GM12878 (cell line): Measurements from ENCODE around the gene CSTB. TPM values are rescaled to one million over a fixed set of nuclear protein-coding genes. Genes with fewer than 3 reads are reported as not detected.

Experiments
- ATAC-seq: fragments of 200-7000 bp; cut with Tn5 transposase; 3 replicates; pipeline ENCODE4 v1.9.1; 2020; ENCODE audit warnings: mild to moderate bottlenecking, moderate library complexity
- BruUV-seq: library from RNA; stranded (reverse); fragments of 400-500 nt; replicated peaks from 2 replicates; lab custom pipeline; 2021; lab: Mats Ljungman, UMichigan
- CTCF ChIA-PET: fragments of 300-600 bp; sonication (Branson Sonifier 250); formaldehyde crosslinking; extraction: SDS; loops from one replicate; lab custom pipeline; 2021; ENCODE audit warnings: inconsistent platforms; lab: Yijun Ruan, JAX
- POLR2A ChIA-PET: fragments of 350-600 bp; formaldehyde crosslinking; extraction: SDS; loops from one replicate; lab custom pipeline; 2021; ENCODE audit warnings: inconsistent platforms; lab: Charles Lee
- RAD21 ChIA-PET: fragments of 300-600 bp; sonication (Branson Sonifier 250); formaldehyde crosslinking; loops from one replicate; lab custom pipeline; 2023; ENCODE audit warnings: antibody characterized with exemption; ENCODE audit not compliant: unreplicated experiment; lab: Charles Lee
- SMC1A ChIA-PET: fragments of 300-600 bp; sonication (Branson Sonifier 250); formaldehyde crosslinking; loops from one replicate; lab custom pipeline; 2023; ENCODE audit not compliant: unreplicated experiment, uncharacterized antibody; lab: Charles Lee
- DNase-seq: peaks from one replicate; pipeline ENCODE4 v3.0.0-alpha.2; 2011; ENCODE audit warnings: low read depth, low spot score
- FAIRE-seq: peaks from 3 replicates; lab custom pipeline; 2011; peaks lifted over from hg19 to GRCh38; lab: Jason Lieb, UNC
- H2AFZ ChIP-seq: 2 replicates; pipeline ENCODE4 v1.6.0; 2011; ENCODE audit warnings: low read depth, low read length, control low read depth; ENCODE audit not compliant: control insufficient read depth
- H3K27ac ChIP-seq: 2 replicates; pipeline ENCODE4 v1.5.1; 2011; ENCODE audit warnings: control low read depth; ENCODE audit not compliant: control insufficient read depth, insufficient read depth
- H3K27me3 ChIP-seq, 2 experiments: replicated peaks in 1 of 2; 2 replicates each; pipeline versions ENCODE4 v1.6.0 to v1.6.1; 2011; ENCODE audit warnings: low read length in 1 of 2; ENCODE audit not compliant: control insufficient read depth in 2 of 2, insufficient read depth in 2 of 2
- H3K36me3 ChIP-seq, 2 experiments: 2 replicates each; pipeline ENCODE4 v1.5.1; 2011; ENCODE audit warnings: low read length in 1 of 2; ENCODE audit not compliant: control insufficient read depth in 2 of 2, insufficient read depth in 2 of 2
- H3K4me1 ChIP-seq: 2 replicates; pipeline ENCODE4 v1.6.1; 2011; ENCODE audit warnings: mild to moderate bottlenecking, low read length, moderate library complexity, mixed read lengths; ENCODE audit not compliant: control insufficient read depth, insufficient read depth
- H3K4me2 ChIP-seq: 2 replicates; pipeline ENCODE4 v1.6.0; 2011; ENCODE audit warnings: control low read depth; ENCODE audit not compliant: control insufficient read depth, insufficient read depth
- H3K4me3 ChIP-seq: fragments of 200-600 bp; sonication (generic); 2 replicates; pipeline ENCODE4 v1.5.1; 2016
- H3K79me2 ChIP-seq: 2 replicates; pipeline ENCODE4 v1.6.0; 2011; ENCODE audit warnings: low read length; ENCODE audit not compliant: control insufficient read depth, insufficient read depth
- H3K9ac ChIP-seq: 2 replicates; pipeline ENCODE4 v1.8.0; 2011; ENCODE audit warnings: low read length, control low read depth, mixed read lengths; ENCODE audit not compliant: control insufficient read depth, insufficient read depth
- H3K9me3 ChIP-seq: replicated peaks from 3 replicates; pipeline ENCODE4 v1.5.1; 2011; ENCODE audit warnings: mild to moderate bottlenecking, low read length; ENCODE audit not compliant: control insufficient read depth, insufficient read depth
- H4K20me1 ChIP-seq: 2 replicates; pipeline ENCODE4 v1.6.0; 2011; ENCODE audit not compliant: control insufficient read depth, insufficient read depth
- CBX3 ChIP-seq: fragments of 200-600 bp; sonication (generic); IDR thresholded peaks from 2 replicates; pipeline ENCODE4 v1.6.1; 2016; ENCODE audit warnings: low read depth, borderline replicate concordance
- CUX1 ChIP-seq: IDR thresholded peaks from 2 replicates; pipeline ENCODE4 v1.6.1; 2012; ENCODE audit warnings: improper control_type of control experiment, low read depth, low read length; ENCODE audit not compliant: insufficient replicate concordance
- GATAD2B ChIP-seq: fragments of 450-650 bp; conservative IDR thresholded peaks from 2 replicates; pipeline ENCODE4 v1.6.1; 2017; ENCODE audit warnings: low read depth, mild to moderate bottlenecking, moderate library complexity
- IRF3 ChIP-seq: fragments of 450-650 bp; IDR thresholded peaks from 2 replicates; pipeline ENCODE4 v1.6.1; 2014; ENCODE audit warnings: mild to moderate bottlenecking
- STAT1 ChIP-seq: fragments of 450-650 bp; conservative IDR thresholded peaks from 2 replicates; pipeline ENCODE4 v1.6.1; 2014; ENCODE audit warnings: antibody characterized with exemption, mild to moderate bottlenecking
- WGBS: methylation state at CpG from one replicate; pipeline ENCODE4 v1.1.6; 2016; ENCODE audit warnings: low lambda C conversion rate; ENCODE audit not compliant: insufficient replicate concordance, insufficient coverage; ENCODE audit errors: missing lambda C conversion rate; 5-methylcytosine and 5-hydroxymethylcytosine counted together
- in situ Hi-C: fragments of 300-500 bp; cut with MboI; formaldehyde crosslinking; loops from 9 replicates; pipeline ENCODE4 v1.14.3; 2018; ENCODE audit warnings: mixed read lengths
- intact Hi-C: fragments of 100-400 bp; cut with micrococcal nuclease; formaldehyde crosslinking; loops from one replicate; pipeline ENCODE4 v1.14.2; 2022; ENCODE audit not compliant: unreplicated experiment
- polyA plus RNA-seq, 11 experiments: library from polyadenylated mRNA; depleted of rRNA in 4 of 11; unstranded in 6 of 11; stranded (reverse) in 5 of 11; fragments of >200 nt; fragmentation: Nextera tagmentation in 4 of 11; fragmentation: Illumina TruSeq in 1 of 11; extraction: Ambion mirVana in 4 of 11; extraction: Trizol in 1 of 11; gene quantifications; 1 replicate in 1 of 11; 2 replicates in 10 of 11; pipeline versions ENCODE4 v1.2.1 to v1.2.3, GENCODE V29; 2011 to 2016; ENCODE audit warnings: inconsistent platforms in 2 of 11, missing spikeins in 2 of 11, low read depth in 1 of 11
- total RNA-seq, 4 experiments: library from RNA; depleted of rRNA in 3 of 4; stranded (reverse); fragments of >200 nt in 3 of 4; fragmentation: Illumina TruSeq in 1 of 4; extraction: Trizol in 1 of 4; gene quantifications; 2 replicates each; pipeline versions ENCODE4 v1.2.1 to v1.2.3, GENCODE V29; 2013 to 2021
- TF ChIP-seq, protein P1 (sequence below): IDR thresholded peaks from 2 replicates; pipeline ENCODE4 v1.6.1; 2011; ENCODE audit warnings: low read depth, mild to moderate bottlenecking, low read length, moderate library complexity, borderline replicate concordance; ENCODE audit errors: extremely low read depth

CSTB gene
- total and polyA plus RNA-seq, 10 of the 15 experiments (the other 5 are each of a cell fraction or from before 2014, with no cell fraction given): 12.5 to 82.7 (median 41.9) TPM

DNA sequence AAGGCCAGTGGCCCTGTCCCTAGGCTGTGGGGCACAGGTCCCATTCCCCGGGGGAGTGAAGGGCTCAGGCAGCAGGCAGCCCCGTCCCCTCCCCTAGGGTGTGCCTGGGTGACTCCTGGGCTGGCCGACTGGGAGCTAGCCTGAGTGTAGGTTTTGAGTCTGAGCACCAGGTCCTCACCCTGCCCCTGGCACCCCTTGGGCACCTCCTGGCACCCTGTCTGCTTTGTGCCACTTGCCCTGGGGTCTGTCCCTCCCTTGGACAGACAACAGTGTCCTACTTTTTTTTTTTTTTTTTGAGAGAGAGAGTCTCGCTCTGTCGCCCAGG, 37.5 kb upstream of the CSTB start:
- no peak for DNase-seq
- ATAC-seq: no peak
- H3K9ac ChIP-seq: no peak overlapping the region
- H3K4me3 ChIP-seq: no peak overlapping the region
- H3K9me3 ChIP-seq: no peaks in the 10 kb centered on the region; the same call in 2 of the 3 replicates
- CTCF ChIA-PET: interaction anchor here (2.1 kb wide), 1 partner anchor 162 kb away, joined by 10 read pairs; no protein-coding TSS in a partner anchor
- H3K36me3 ChIP-seq: no peaks in the 10 kb centered on the region
- H3K27me3 ChIP-seq: no peaks in the 10 kb centered on the region
- SMC1A ChIA-PET: no interaction called here
- H2AFZ ChIP-seq: no peak overlapping the region
- H3K4me2 ChIP-seq: no peak overlapping the region
- POLR2A ChIA-PET: no interaction called here
- FAIRE-seq: no peak
- no peaks in the 10 kb centered on the region; the same call in 1 of the 2 replicates for H3K79me2 ChIP-seq
- 57% methylated on average over 3 of the region's 5 CpGs for WGBS
- TF ChIP-seq STAT1: no peak
- no peak for TF ChIP-seq CUX1
- TF ChIP-seq, protein P1, sequence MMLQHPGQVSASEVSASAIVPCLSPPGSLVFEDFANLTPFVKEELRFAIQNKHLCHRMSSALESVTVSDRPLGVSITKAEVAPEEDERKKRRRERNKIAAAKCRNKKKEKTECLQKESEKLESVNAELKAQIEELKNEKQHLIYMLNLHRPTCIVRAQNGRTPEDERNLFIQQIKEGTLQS: no peak
- TF ChIP-seq GATAD2B: no peak
- no peak for TF ChIP-seq IRF3
- TF ChIP-seq CBX3: no peak
- BruUV-seq: no TSS peak
- in situ Hi-C loops (no loop called here), intact Hi-C loops (no loop called here)
- H4K20me1 ChIP-seq: no peaks in the 10 kb centered on the region
- H3K4me1 ChIP-seq: peaks cover 27% of the 10 kb centered on the region
- RAD21 ChIA-PET: no interaction called here
- H3K27ac ChIP-seq: no peak overlapping the region
